GM23248 (cell line): Measurements from ENCODE around the gene TLX3. TPM values are rescaled to one million over a fixed set of nuclear protein-coding genes. Genes with fewer than 3 reads are reported as not detected.

Experiments
- DNase-seq: peaks from one replicate; pipeline ENCODE4 v3.0.0-alpha.2; 2015
- H2AFZ ChIP-seq: fragments of 200-600 bp; sonication (generic); 2 replicates; pipeline ENCODE4 v1.6.1; 2016; ENCODE audit warnings: antibody characterized with exemption
- H3F3A ChIP-seq: fragments of 200-600 bp; sonication (generic); 2 replicates; pipeline ENCODE4 v1.6.1; 2016; ENCODE audit warnings: mild to moderate bottlenecking, antibody characterized with exemption, mixed run types; ENCODE audit not compliant: insufficient read depth
- H3K27ac ChIP-seq: fragments of 200-600 bp; sonication (generic); 2 replicates; pipeline ENCODE4 v1.5.1; 2016; ENCODE audit warnings: mild to moderate bottlenecking
- H3K27me3 ChIP-seq: fragments of 200-600 bp; sonication (generic); replicated peaks from 2 replicates; pipeline ENCODE4 v1.6.1; 2016; ENCODE audit warnings: mild to moderate bottlenecking; ENCODE audit not compliant: insufficient read depth
- H3K36me3 ChIP-seq: fragments of 200-600 bp; sonication (generic); 2 replicates; pipeline ENCODE4 v1.6.1; 2016; ENCODE audit warnings: low read depth, mild to moderate bottlenecking
- H3K4me1 ChIP-seq: fragments of 200-600 bp; sonication (generic); 2 replicates; pipeline ENCODE4 v1.6.1; 2016; ENCODE audit warnings: mild to moderate bottlenecking; ENCODE audit not compliant: insufficient read depth
- H3K4me2 ChIP-seq: fragments of 200-600 bp; sonication (generic); one replicate; pipeline ENCODE4 v1.6.1; 2016; ENCODE audit warnings: mild to moderate bottlenecking; ENCODE audit not compliant: unreplicated experiment
- H3K4me3 ChIP-seq: fragments of 200-600 bp; sonication (generic); 2 replicates; pipeline ENCODE4 v1.5.1; 2016; ENCODE audit warnings: mild to moderate bottlenecking
- H3K79me2 ChIP-seq: fragments of 200-600 bp; sonication (generic); 2 replicates; pipeline ENCODE4 v1.6.1; 2016; ENCODE audit warnings: mild to moderate bottlenecking; ENCODE audit not compliant: insufficient read depth
- H3K9ac ChIP-seq: fragments of 200-600 bp; sonication (generic); 2 replicates; pipeline ENCODE4 v1.6.1; 2016; ENCODE audit warnings: mild to moderate bottlenecking
- H3K9me2 ChIP-seq: fragments of 200-600 bp; sonication (generic); 2 replicates; pipeline ENCODE4 v1.6.1; 2016; ENCODE audit warnings: mixed run types, mild to moderate bottlenecking, moderate library complexity; ENCODE audit not compliant: insufficient read depth
- H3K9me3 ChIP-seq: fragments of 200-600 bp; sonication (generic); one replicate; pipeline ENCODE4 v1.6.1; 2017; ENCODE audit warnings: low read depth
- H4K20me1 ChIP-seq: fragments of 200-600 bp; sonication (generic); 2 replicates; pipeline ENCODE4 v1.6.0; 2016; ENCODE audit not compliant: insufficient read depth
- EZH2 ChIP-seq: fragments of 200-600 bp; sonication (generic); IDR thresholded peaks from 2 replicates; pipeline ENCODE4 v1.6.1; 2018; ENCODE audit warnings: antibody characterized with exemption, mild to moderate bottlenecking; ENCODE audit not compliant: insufficient read depth, poor library complexity, severe bottlenecking
- EZH2phosphoT487 ChIP-seq: fragments of 200-600 bp; sonication (generic); IDR thresholded peaks from 2 replicates; pipeline ENCODE4 v1.6.1; 2018; ENCODE audit warnings: antibody characterized with exemption, moderate library complexity, mild to moderate bottlenecking, low read depth; ENCODE audit not compliant: insufficient read depth
- WGBS, 2 experiments: methylation state at CpG; one replicate each; pipeline ENCODE4 v1.1.6; 2015 to 2017; ENCODE audit warnings: low lambda C conversion rate in 2 of 2, low coverage in 1 of 2; ENCODE audit errors: missing lambda C conversion rate in 2 of 2; 5-methylcytosine and 5-hydroxymethylcytosine counted together
- in situ Hi-C: fragments of 300-500 bp; cut with MboI; formaldehyde crosslinking; loops from 2 replicates; pipeline ENCODE4 v1.15.0; 2020
- polyA plus RNA-seq: library from polyadenylated mRNA; unstranded; fragments of >200 nt; fragmentation: Nextera tagmentation; extraction: Ambion mirVana; gene quantifications from 2 replicates; pipeline ENCODE4 v1.2.1, GENCODE V29; 2016
- total RNA-seq: library from RNA; depleted of rRNA; stranded (reverse); fragments of >200 nt; shearing (Covaris generic); gene quantifications from 2 replicates; pipeline ENCODE4 v1.2.3, GENCODE V29; 2014

The TLX3 gene
- total and polyA plus RNA-seq, 2 experiments from 2014 or later: not detected

GRCh38 chr5:171313481-171314206 is 4.6 kb downstream of the TLX3 start:
- peaks cover 92% of the 10 kb centered on the region for H3K27me3 ChIP-seq
- no peaks in the 10 kb centered on the region for H3F3A ChIP-seq
- H3K4me3 ChIP-seq: no peak overlapping the region
- no peaks in the 10 kb centered on the region for H3K9me3 ChIP-seq
- H3K79me2 ChIP-seq: no peaks in the 10 kb centered on the region
- no peaks in the 10 kb centered on the region for H3K36me3 ChIP-seq
- no peaks in the 10 kb centered on the region for H4K20me1 ChIP-seq
- H3K4me1 ChIP-seq: peaks cover 3% of the 10 kb centered on the region; the same call in 1 of the 2 replicates
- TF ChIP-seq EZH2phosphoT487: no peak
- TF ChIP-seq EZH2: no peak
- no peak overlapping the region for H3K27ac ChIP-seq
- DNase-seq: no peak
- H3K4me2 ChIP-seq: no peak overlapping the region
- H3K9ac ChIP-seq: no peak overlapping the region
- H3K9me2 ChIP-seq: no peaks in the 10 kb centered on the region
- no peak overlapping the region for H2AFZ ChIP-seq
- 18 to 19% methylated on average over 36 to 37 of the region's 37 CpGs for WGBS, 2 experiments
- in situ Hi-C loops: no loop called here

GRCh38 chr5:171314728-171315385 is 5.8 kb downstream of the TLX3 start:
- peaks cover 3% of the 10 kb centered on the region; the same call in 1 of the 2 replicates for H3K4me1 ChIP-seq
- no peak for DNase-seq
- peak overlapping the region; percentile 51; the same call in 1 of the 2 replicates for H2AFZ ChIP-seq
- WGBS, 2 experiments: 8 to 9% methylated on average over 48 to 50 of the region's 53 CpGs
- H3K4me2 ChIP-seq: no peak overlapping the region
- no peak overlapping the region for H3K9ac ChIP-seq
- no peaks in the 10 kb centered on the region for H3K9me2 ChIP-seq
- TF ChIP-seq EZH2phosphoT487 (no peak), EZH2 (no peak)
- H3K27me3 ChIP-seq: peaks cover 92% of the 10 kb centered on the region
- no peak overlapping the region for H3K27ac ChIP-seq
- in situ Hi-C loops: no loop called here
- no peaks in the 10 kb centered on the region for H3F3A ChIP-seq
- no peaks in the 10 kb centered on the region for H3K79me2 ChIP-seq
- no peaks in the 10 kb centered on the region for H3K9me3 ChIP-seq
- no peaks in the 10 kb centered on the region for H3K36me3 ChIP-seq
- no peaks in the 10 kb centered on the region for H4K20me1 ChIP-seq
- H3K4me3 ChIP-seq: no peak overlapping the region

GRCh38 chr5:171315386-171315891 is 6.4 kb downstream of the TLX3 start:
- WGBS, 2 experiments: 4 to 5% methylated on average over 35 to 36 of the region's 36 CpGs
- no peaks in the 10 kb centered on the region for H3F3A ChIP-seq
- in situ Hi-C loops: no loop called here
- no peak for DNase-seq
- H3K36me3 ChIP-seq: no peaks in the 10 kb centered on the region
- no peaks in the 10 kb centered on the region for H3K9me2 ChIP-seq
- H3K4me2 ChIP-seq: no peak overlapping the region
- no peak overlapping the region for H3K4me3 ChIP-seq
- H3K79me2 ChIP-seq: no peaks in the 10 kb centered on the region
- peaks cover 3% of the 10 kb centered on the region; the same call in 1 of the 2 replicates for H3K4me1 ChIP-seq
- peaks cover 93% of the 10 kb centered on the region for H3K27me3 ChIP-seq
- H3K27ac ChIP-seq: no peak overlapping the region
- H3K9me3 ChIP-seq: no peaks in the 10 kb centered on the region
- TF ChIP-seq EZH2 (peak; percentile 82), EZH2phosphoT487 (no peak)
- H4K20me1 ChIP-seq: no peaks in the 10 kb centered on the region
- H2AFZ ChIP-seq: peak overlapping the region; percentile 51; the same call in 1 of the 2 replicates
- H3K9ac ChIP-seq: no peak overlapping the region

- Histone ChIP-seq H3K79me2 (no peaks in the 10 kb centered on the region), H4K20me1 (no peaks in the 10 kb centered on the region), H3K27me3 (peaks cover 90% of the 10 kb centered on the region), H3K4me3 (no peak overlapping the region), H3F3A (no peaks in the 10 kb centered on the region), H3K9ac (no peak overlapping the region), H3K9me3 (no peaks in the 10 kb centered on the region), H3K9me2 (no peaks in the 10 kb centered on the region), H3K4me2 (no peak overlapping the region), H3K27ac (no peak overlapping the region), H2AFZ (no peak overlapping the region; the same call in 1 of the 2 replicates), H3K4me1 (peaks cover under 1% of the 10 kb centered on the region; the same call in 1 of the 2 replicates), H3K36me3 (no peaks in the 10 kb centered on the region)
- in situ Hi-C loops: no loop called here
- DNase-seq: no peak
- TF ChIP-seq EZH2phosphoT487: no peak
- TF ChIP-seq EZH2: peak; percentile 77
- WGBS, 2 experiments: 14 to 19% methylated on average over 20 of the region's 20 CpGs
Measured at GRCh38 chr5:171315925-171316257, 6.8 kb downstream of the TLX3 start.
